ENCODE data around the gene ENOX1.

ENOX1 gene

GRCh38 chr13:43487461-43487860, 299.3 kb downstream of the ENOX1 start:
- H3K4me3 ChIP-seq (ENCODE audit: low read length): no peak overlapping the region
- no peak for TF ChIP-seq ZNF274 (IDR thresholded peaks at IDR 0.05; ENCODE audit: low read depth, low read length)

- no peak for TF ChIP-seq ZNF274 (IDR thresholded peaks at IDR 0.05; ENCODE audit: low read depth, low read length)
- no peak overlapping the region for H3K4me3 ChIP-seq (ENCODE audit: low read length)
Observed at GRCh38 chr13:43484432-43485225, 302.1 kb downstream of the ENOX1 start.

GRCh38 chr13:43483930-43484329, 302.8 kb downstream of the ENOX1 start:
- H3K4me3 ChIP-seq (ENCODE audit: low read length): no peak overlapping the region
- TF ChIP-seq ZNF274 (IDR thresholded peaks at IDR 0.05; ENCODE audit: low read depth, low read length): no peak

GRCh38 chr13:43482641-43483040, 304.1 kb downstream of the ENOX1 start:
- H3K4me3 ChIP-seq (ENCODE audit: low read length): no peak overlapping the region
- no peak for TF ChIP-seq ZNF274 (IDR thresholded peaks at IDR 0.05; ENCODE audit: low read depth, low read length)

- no peak overlapping the region for H3K4me3 ChIP-seq (ENCODE audit: low read length)
- TF ChIP-seq ZNF274 (IDR thresholded peaks at IDR 0.05; ENCODE audit: low read depth, low read length): no peak
Observed at GRCh38 chr13:43482026-43482425, 304.7 kb downstream of the ENOX1 start.

- TF ChIP-seq ZNF274 (IDR thresholded peaks at IDR 0.05; ENCODE audit: low read depth, low read length): no peak
- H3K4me3 ChIP-seq (ENCODE audit: low read length): no peak overlapping the region
Observed at GRCh38 chr13:43478902-43479301, 307.9 kb downstream of the ENOX1 start.

- no peak overlapping the region for H3K4me3 ChIP-seq (ENCODE audit: low read length)
- no peak for TF ChIP-seq ZNF274 (IDR thresholded peaks at IDR 0.05; ENCODE audit: low read depth, low read length)
Observed at GRCh38 chr13:43478211-43478610, 308.6 kb downstream of the ENOX1 start.

- no peak overlapping the region for H3K4me3 ChIP-seq (ENCODE audit: low read length)
- no peak for TF ChIP-seq ZNF274 (IDR thresholded peaks at IDR 0.05; ENCODE audit: low read depth, low read length)
Observed at GRCh38 chr13:43475140-43475539, 311.6 kb downstream of the ENOX1 start.

- H3K4me3 ChIP-seq (ENCODE audit: low read length): no peak overlapping the region
- no peak for TF ChIP-seq ZNF274 (IDR thresholded peaks at IDR 0.05; ENCODE audit: low read depth, low read length)
Observed at GRCh38 chr13:43473437-43473836, 313.3 kb downstream of the ENOX1 start.

- no peak overlapping the region for H3K4me3 ChIP-seq (ENCODE audit: low read length)
- TF ChIP-seq ZNF274 (IDR thresholded peaks at IDR 0.05; ENCODE audit: low read depth, low read length): no peak
Observed at GRCh38 chr13:43472980-43473379, 313.8 kb downstream of the ENOX1 start.

GRCh38 chr13:43472339-43472738, 314.4 kb downstream of the ENOX1 start:
- no peak overlapping the region for H3K4me3 ChIP-seq (ENCODE audit: low read length)
- TF ChIP-seq ZNF274 (IDR thresholded peaks at IDR 0.05; ENCODE audit: low read depth, low read length): no peak

- H3K4me3 ChIP-seq (ENCODE audit: low read length): no peak overlapping the region
- TF ChIP-seq ZNF274 (IDR thresholded peaks at IDR 0.05; ENCODE audit: low read depth, low read length): no peak
Observed at GRCh38 chr13:43470610-43471009, 316.2 kb downstream of the ENOX1 start.

GRCh38 chr13:43469791-43470190, 317.0 kb downstream of the ENOX1 start:
- no peak for TF ChIP-seq ZNF274 (IDR thresholded peaks at IDR 0.05; ENCODE audit: low read depth, low read length)
- no peak overlapping the region for H3K4me3 ChIP-seq (ENCODE audit: low read length)

- TF ChIP-seq ZNF274 (IDR thresholded peaks at IDR 0.05; ENCODE audit: low read depth, low read length): no peak
- no peak overlapping the region for H3K4me3 ChIP-seq (ENCODE audit: low read length)
Observed at GRCh38 chr13:43464578-43465264, 322.1 kb downstream of the ENOX1 start.

GRCh38 chr13:43448605-43449336, 338.0 kb downstream of the ENOX1 start:
- no peak for TF ChIP-seq ZNF274 (IDR thresholded peaks at IDR 0.05; ENCODE audit: low read depth, low read length)
- no peak overlapping the region for H3K4me3 ChIP-seq (ENCODE audit: low read length)
